Measurements from ENCODE around the gene CUEDC1.
"Not testable (repeated sequence)": the region's sequence is repeated elsewhere in the genome, so short reads cannot be mapped to it uniquely, and the experiment has no call there.

The CUEDC1 gene

DNA sequence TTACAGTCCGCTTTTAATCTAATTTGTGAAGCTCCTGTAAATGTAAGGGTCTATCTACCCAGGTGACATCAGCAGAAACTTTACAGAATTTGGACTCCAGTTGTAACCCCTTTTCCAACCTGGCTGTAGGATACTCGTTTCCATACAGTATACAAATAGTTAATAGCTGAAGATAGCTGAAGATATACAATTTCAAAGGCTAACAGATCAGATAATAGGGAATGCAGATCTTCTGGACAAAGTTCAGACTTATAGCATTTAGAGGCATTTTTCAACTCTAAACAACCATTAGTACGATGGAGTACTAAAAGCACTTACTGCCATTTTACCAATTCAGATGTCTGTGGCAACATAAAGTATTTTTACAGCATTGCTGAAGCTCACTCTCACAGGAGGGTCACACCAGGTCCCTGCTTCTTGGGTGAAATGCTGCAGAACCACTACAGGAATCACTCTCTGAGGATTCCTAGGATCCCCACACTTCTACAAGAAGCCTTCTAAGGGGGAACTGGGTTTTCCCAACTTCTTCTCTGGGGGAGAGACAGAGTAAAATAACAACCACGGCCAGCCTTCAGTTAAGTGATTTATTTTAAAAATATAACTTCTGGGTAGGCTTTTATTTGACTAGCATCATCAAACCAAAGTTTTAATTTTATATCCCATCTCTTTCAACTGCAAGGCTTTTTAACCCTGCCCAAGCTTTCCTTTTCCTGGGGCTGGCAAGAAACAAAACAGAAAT lies 29.9 kb upstream of the CUEDC1 start:
- no peak for DNase-seq (ENCODE audit: low read depth)

DNA sequence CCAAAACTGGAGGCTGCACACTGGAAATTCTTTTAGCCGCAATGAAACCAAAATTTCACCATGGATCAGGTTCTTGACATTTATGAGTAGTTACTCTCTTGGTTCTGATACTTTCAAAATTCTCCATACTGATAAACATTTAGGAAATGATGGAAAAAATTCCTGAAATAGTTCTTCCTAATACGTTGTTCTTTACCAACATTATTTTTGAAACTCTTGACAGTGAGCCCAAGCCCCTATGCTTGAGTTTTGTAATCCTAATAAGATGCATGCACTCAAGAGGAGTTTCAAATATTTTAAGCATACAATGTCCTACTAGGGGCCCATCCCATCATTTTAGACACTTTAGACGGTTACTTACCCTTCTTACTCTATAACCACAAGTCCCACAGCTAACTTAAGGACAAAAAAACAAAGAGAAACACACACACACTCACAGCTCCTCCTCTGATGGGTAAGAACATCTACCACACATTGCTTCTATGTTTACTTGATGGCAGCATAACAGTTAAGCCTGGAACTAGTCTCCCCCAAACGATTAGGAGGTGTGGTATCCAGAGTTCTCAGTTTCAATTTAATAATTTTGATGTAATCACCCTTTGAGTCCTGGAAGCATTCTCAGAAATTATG lies 29.2 kb upstream of the CUEDC1 start:
- no peak for DNase-seq (ENCODE audit: low read depth)

DNA sequence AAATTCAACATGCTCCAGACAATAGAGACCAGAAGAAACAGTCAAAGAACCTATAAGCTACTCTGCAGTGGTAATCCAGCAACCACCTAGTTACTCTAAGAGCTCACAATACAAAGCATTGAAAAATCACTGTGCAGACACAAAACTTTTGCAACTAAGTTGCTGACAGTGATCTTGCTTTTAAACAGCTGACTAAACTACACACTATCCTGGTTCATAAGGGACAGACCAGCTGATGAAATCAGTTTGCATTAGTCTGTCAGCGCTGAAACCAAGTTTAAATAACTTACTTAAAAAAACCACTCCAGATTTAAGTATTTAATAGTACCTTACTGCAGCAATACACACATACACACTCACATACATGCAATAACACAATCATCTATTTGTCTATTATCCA lies 28.2 kb upstream of the CUEDC1 start:
- no peak for DNase-seq (ENCODE audit: low read depth)

DNA sequence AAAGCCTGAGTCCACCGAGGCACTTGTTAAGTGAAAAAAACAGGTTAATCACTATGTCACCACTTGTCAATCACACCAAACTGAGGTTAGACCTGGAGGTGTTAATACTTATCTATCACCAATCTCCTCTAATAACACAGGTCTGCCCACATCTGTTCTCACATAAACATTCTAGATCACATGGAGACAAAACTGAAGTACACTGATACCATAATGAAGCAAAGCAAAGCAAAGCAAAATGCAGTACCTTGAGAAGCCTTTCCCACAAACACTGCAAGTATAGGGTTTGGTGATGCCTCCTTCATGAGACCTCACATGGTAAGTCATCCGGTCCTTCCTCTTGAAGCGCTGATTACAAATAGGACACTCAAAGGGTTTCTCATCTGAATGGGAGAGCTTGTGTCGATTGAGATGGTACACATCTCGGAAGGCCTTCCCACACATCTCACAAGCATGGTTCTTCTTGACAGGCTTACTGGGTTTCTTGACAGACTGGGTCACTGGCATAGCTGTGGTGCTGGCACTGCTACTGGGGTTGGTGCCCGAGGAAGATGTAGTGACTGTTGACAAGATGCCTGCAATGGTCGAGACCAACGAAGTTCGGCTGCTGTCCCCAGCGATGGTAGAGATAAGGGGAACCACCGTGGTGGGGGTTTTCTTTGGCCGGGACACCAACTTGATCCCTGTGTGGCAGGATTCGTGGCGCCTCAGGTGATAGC lies 27.4 kb upstream of the CUEDC1 start:
- no peak for DNase-seq (ENCODE audit: low read depth)

DNA sequence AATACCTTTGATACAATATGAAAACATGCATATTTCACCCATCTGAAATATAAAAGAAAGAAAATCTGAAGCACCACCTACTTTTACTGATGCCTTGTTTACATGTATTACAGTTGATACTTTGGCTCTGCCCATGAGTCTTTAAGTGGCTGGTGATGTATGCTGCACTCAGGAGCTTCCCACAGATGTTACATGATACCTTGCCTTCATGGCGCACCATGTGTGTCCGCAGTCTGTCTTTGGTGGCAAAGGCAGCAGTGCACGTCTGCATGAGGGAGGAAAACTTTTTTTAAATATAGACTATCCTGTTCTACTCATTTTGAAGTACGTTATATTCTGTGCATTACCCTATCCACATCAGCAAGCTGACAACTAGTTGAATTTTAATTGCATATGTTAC lies 25.3 kb upstream of the CUEDC1 start:
- no peak for DNase-seq (ENCODE audit: low read depth)

DNA sequence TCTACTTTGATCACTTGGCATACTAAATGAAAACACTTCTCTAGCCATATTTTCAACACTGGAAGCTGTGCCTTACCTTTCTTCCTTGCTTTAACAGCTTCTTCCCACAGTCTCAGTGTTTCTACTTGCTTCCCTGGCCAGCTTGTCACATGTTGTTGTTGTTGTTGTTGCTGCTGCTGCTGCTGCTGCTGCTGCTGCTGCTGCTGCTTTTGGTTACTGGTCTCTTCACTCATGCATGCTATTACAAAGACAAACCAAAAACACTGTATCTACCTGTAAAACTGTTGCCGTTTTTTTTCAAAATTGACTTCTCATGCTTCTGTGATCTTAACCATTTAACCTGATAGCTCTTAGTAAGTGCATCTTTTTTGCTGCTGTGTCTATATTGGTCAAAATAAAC lies 23.9 kb upstream of the CUEDC1 start:
- no peak for DNase-seq (ENCODE audit: low read depth)

DNA sequence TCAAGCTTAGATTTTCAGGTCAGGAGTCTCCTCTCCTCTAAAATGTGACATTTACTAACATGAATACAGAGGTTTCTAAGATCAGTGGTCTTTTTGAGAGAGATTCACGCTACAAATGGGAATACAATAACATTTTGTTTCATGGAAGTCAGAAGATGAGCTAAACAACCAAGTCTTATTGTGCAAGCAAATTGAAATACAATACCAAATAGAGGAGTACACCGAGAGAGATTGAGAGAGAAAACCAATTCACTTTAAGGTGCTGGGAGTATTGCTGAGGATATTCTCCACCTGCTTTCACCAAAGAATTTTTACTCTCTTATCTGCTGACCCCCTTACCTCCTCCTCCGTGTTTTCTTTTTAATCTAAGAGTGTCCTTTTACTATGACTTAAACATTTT lies 21.4 kb upstream of the CUEDC1 start:
- DNase-seq (ENCODE audit: low read depth), result no peak

DNA sequence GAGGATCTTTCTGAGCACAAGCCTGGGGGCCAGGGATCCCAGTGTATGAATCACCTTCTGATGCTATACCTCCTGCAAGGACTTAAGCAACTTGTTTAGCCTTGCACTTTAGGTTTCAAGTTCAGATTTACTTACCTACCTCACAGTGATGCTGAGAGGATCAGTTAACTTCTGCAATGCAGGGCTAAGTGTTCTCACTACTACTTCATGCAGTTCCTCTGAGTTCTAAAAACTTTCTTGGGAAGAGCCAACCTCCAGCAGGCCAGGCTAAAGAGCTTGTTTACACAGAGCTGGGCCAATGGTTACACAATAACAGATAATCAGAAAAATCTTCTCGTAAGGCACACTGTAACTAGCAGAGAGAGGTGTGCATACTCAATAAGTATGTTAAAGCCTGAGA lies 19.8 kb upstream of the CUEDC1 start:
- DNase-seq (ENCODE audit: low read depth), result no peak

DNA sequence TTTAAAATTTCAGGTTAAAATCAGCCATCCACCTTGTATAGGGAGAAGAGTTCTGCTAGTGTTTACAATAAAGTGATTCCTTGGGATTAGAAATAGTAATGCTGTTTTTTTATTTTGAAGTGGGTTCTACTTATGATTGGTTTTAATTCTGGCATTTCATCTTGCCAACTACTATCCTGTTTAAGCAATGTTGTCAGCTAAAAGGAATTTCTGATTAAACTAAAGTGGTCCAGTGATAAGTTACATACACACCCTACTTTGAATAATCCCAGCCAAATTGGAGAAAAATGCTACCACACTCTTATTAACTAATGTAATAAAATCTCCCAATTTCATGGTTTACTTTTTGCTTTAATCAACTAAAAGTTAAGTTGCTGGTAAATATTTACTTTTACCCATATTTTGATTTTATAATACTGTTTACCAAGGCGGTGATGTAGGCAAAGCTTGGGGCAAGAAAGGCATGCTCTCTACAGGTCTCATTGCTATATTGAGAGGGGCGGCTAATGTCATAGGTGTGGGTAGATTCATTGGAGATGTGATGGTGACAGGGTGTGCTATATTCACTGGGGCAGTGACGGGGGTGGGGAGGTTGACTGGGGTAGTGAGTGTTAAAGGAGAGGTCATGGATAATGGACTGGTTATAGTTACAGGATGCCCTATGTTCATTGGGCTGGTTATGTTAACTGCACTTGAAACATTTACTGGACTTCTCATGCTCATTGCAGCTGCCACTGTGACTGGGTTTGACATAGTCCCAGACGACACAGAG lies 19.0 kb upstream of the CUEDC1 start:
- DNase-seq (ENCODE audit: low read depth), result not testable (repeated sequence)

DNA sequence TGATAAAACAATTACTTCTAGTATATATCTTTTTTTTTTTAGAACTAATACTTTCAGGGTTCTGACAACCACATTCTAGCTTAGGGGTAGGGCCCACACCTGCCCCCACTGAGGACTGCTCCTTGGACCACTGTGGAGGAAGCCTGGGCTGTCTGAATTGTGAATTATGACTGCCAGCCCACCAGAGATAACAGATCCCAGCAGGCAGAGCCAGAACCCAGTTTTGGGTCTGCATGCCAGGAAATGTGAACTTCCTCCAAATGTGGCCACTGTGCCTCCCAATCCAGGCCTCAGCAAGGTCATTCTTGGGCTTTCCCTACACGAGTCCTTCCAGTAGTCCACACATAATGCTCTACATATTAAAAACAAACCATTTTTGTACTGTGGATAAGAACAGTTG lies 16.9 kb upstream of the CUEDC1 start:
- no peak for DNase-seq (ENCODE audit: low read depth)

DNA sequence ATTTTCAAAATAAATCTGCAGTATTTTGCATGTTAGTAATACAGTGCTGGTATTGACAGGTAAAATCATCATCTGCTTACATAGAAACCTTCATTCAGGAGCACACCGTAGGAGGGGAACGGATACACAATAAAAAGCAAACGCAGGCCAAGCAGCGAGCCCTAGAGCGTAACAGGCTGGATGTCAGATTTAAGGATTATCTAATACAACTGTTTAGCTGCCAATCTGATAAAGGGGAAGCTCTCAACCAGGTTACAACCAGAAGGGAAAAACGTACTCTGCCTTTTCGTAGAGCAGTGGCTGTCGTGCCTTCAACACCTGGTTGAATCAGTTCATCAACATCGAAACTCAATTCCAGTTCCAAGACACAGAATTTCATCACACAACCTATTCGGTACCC lies 16.4 kb upstream of the CUEDC1 start:
- no peak for DNase-seq (ENCODE audit: low read depth)

DNA sequence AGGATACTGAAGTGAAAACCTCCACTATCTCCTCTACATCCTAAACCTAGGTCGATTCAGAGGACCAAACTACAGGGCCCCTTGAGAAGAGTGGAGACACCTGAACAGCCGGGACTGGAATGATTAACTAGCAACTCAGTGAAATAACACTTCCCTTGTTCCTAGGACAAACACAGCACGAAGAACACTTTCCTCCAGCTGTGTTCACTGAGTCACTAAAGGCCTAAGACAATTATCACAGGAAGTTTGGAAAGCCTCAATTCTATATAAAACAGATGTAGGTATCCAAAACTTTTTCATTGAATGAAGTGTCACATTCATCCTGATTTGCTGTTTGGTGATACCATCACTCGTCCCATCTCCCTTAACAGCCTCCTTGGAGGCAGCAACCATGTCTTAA lies 15.5 kb upstream of the CUEDC1 start:
- no peak for DNase-seq (ENCODE audit: low read depth)

DNA sequence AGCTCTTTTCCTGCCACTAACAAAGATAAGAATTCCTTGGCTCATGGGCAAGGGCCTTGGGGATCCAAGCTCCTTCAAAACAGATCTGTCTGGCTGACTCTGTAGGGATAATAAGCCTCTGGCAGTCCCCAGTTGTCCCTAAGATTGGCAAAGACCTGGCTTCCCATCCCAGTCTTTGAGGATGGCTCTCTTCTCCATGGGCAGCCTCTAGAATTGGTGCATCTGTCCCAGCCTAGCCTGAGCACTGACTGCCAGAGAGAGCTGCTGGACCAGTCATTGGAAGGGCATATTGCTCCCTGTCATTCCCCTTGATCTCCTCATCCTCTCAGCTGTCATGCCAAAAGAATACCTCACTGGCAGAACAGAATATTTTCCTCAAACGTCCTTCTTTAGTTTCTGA lies 13.2 kb upstream of the CUEDC1 start:
- DNase-seq (ENCODE audit: low read depth), result no peak

DNA sequence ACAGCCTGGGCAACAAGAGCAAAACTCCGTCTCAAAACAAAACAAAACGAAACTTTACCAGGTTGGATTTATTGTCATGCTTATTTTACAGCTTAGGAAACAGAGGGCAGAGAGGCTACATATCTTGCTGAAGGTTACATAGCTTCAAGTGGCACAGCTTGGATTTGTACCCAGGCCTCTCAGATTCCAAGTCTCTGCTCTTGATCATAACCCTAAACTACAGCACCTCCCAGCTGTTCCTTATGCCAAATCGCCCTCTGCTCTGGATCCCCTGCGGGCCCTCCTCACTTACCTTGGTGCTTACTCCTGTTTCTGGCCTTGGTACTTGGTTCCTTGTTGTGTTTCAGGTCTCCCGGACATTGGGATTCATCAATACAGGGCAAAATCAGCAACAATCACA lies 11.7 kb upstream of the CUEDC1 start:
- DNase-seq (ENCODE audit: low read depth), result no peak

DNA sequence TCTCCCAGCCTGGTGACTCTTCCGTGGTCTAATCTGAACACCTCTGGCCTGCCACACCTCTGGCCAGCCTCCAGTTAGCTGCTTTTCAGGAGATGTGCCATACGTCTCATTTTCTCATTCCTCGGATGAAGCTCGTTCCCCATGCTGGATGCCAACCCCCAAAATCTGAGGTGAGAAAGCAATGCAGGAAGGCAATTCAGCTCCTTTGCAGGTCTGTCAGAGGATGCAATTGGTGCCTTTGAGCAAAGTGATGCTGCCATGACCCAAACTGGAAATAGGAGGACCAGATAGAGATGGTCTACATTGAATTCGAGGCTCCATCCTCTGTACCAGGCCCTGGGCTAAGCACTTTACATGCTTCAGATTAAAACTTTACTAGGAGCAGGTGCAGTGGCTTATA lies 11.0 kb upstream of the CUEDC1 start:
- DNase-seq (ENCODE audit: low read depth), result no peak

DNA sequence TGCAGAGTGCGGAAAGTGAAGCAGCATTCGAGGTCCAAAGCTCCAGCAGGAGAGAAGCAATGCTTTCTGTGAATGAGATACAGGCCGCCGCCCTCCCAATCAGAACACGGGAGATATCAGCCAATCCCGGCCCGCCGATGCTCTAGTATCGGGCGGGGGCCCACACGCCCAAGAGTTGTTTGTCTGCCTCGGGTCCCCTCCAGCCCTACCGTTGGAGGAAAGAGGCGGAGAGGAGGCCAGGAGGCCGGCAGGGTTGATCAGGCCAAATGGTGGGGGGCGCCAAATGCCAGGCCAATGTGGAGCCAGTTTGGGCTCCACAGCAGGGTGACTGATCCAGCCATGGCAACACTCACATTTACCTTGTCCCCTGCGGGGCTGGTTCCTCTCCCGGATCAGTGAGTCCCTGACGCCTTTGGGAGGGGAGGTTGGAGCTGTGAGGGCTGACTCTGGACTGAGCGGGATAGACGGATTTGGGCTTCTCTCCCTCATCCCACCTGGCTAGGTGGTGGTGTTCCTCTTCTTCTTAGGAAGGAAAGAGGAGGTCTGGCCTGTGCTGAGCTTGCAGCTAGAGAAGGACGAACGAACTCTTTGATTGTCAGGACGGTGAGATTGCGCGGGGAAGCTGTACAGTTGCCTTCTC lies 10.4 kb upstream of the CUEDC1 start:
- DNase-seq (ENCODE audit: low read depth), result no peak

DNA sequence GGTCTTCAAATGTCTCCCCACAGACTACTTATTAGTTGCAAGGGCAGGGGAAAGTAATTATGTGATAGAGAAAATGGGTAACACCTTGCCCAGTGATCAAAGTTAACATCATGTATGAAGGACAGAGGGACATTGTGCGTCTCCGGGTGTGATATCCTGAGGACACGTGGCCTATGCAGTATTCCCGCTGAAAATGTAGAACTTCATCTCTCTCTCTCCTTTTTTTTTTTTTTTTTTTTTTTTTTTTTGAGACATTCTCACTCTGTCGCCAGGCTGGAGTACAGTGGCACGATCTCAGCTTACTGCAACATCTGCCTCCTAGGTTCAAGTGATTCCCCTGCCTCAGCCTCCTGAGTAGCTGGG lies 7.9 kb upstream of the CUEDC1 start:
- no peak for DNase-seq (ENCODE audit: low read depth)

DNA sequence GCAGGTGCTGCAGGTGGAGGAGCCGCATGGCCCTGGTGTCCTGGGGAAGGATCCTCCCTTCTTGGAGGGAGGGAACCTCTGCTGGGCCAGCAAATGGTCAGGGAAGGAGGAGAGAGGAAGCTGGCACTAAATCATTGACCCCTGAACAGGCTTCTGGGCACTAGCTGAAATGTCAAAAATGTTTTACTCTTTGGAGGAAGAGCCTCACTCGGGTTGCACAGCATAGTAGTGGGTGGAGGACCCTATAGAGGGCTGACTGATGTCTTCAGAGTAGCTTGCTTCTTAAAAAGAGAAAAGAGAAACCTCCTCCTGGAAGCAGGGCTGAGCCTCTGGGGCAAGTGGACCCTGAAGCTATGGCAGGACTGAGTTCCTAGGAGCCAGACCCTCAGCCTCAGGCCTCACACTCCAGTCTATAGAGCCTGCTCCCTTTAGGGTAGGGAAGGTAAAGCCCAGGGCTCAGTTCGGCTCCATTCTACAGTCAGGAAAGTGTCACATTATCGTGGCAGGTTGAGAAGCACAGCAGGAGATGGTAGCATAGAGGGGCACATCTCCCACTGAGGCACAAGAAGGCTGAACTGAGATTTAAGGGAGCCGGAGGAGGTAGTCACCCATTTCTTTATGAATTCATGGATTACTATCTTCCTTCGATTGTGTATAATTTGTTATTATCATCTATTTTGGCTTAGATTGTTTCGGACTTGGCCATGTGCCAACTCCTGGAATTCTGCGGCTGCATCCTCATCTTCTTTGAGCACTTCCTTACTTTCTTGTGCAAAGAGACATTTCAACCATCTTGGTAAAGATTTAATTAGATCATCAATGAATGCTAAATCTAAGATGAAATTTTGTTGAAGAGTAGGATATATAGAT lies 7.3 kb upstream of the CUEDC1 start:
- DNase-seq (ENCODE audit: low read depth), result no peak

DNA sequence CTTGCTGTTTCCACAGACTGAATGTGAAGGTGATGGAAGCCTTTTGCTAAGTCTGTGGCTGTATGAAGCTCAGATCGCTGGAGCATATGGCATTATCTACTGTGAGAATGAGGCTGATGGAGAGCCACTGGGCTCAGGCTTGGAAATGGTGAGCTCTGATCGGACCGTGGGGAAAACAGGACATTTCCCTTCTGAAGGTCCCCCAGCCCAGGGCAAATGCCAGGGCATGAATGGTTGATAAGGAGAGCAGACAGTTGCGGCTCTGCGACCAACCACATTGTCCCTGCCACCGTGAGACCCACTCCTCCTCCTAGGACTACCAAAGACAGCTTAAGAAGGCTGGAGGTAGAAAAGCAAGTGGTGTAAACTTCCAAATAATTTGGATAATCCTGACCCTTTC lies 4.7 kb upstream of the CUEDC1 start:
- no peak for DNase-seq (ENCODE audit: low read depth)

DNA sequence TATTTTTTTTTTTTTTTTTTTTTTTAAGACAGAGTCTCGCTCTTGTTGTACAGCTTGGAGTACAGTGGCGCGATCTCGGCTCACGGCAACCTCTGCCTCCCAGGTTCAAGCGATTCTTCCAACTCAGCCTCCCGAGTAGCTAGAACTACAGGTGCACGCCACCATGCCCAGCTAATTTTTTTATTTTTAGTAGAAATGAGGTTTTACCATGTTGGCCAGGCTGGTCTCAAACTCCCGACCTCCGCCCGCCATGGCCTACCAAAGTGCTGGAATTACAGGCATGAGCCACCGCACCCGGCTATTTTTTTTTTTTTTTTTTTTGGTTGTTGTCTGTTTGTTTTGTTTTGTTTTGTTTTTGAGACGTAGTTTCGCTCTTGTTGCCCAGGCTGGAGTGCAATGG lies 3.2 kb upstream of the CUEDC1 start:
- not testable (repeated sequence) for DNase-seq (ENCODE audit: low read depth)

DNA sequence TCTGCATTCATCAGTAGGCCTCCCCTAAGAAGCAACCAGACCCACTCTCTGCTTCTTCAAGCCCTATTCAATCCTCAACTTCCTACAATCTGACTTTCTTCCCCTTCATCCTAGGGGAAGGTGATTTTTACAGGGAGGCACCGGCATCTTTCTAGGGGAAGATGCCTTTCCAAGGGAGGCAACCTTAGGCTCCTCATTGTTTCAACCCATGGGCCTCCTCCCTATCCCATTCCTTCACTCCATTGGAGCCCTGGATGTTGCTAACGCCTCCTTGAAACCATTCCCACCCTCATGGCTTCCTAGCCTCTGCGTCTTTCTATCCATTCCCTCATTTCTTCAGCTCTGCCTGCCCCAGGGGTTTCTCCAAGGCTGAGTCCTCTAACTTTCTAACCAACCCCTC lies 2.7 kb upstream of the CUEDC1 start:
- DNase-seq (ENCODE audit: low read depth), result no peak

Data from stimulated activated CD8-positive, alpha-beta memory T cell treated with anti-CD3 and anti-CD28 coated beads, Interleukin-12 subunit alpha, Interleukin-12 subunit beta, amount 100 ng/mL, for 1 hour (primary cell).